Measurements from ENCODE around the gene RFWD3. TPM values are rescaled to one million over a fixed set of nuclear protein-coding genes. Genes with fewer than 3 reads are reported as not detected.

RFWD3 gene
- total RNA-seq, 4 donors from 2014 or later = 6.8 to 13.3 (median 10.1) TPM

DNA sequence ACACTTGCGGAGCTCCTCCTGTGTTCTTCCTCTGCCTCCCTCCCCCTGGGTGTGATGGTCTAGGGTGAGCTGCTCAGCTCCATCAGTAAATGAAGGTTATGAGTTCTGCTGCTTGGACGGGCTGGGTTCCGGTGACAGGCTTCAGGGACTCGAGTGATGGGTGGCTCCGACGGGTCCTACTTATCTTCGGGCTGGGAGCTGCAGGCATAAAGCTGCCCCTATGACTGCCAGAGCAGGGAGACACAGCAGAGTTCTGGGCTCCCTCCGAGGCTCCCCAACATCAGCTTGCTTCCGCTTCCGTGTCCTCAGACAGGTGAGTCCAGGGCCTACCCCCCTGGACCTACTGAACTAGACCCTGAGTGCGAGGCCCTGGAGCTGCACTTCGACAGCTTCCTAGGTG is 45.3 kb upstream of the RFWD3 start:
- intact Hi-C loops (cut with DNase I) = no loop called here
- DNase-seq (ENCODE audit: extremely low spot score) = no peak
- H3K4me1 ChIP-seq = peaks cover 0 to 4% (median 0%) of the 10 kb centered on the region in 4 donors
- no peaks in the 10 kb centered on the region for H3K27me3 ChIP-seq
- WGBS = 93% methylated on average over 9 of the region's 12 CpGs
- no peak overlapping the region for H3K27ac ChIP-seq (replicated peaks in 1 of 4)
- no peaks in the 10 kb centered on the region for H3K36me3 ChIP-seq
- no peaks in the 10 kb centered on the region for H3K9me3 ChIP-seq
- no peak for TF ChIP-seq POLR2AphosphoS5 (IDR thresholded peaks at IDR 0.05)
- no peak for TF ChIP-seq POLR2A (IDR thresholded peaks at IDR 0.05; ENCODE audit: low read depth)
- TF ChIP-seq EP300 (IDR thresholded peaks at IDR 0.05) = no peak
- TF ChIP-seq, protein P1, sequence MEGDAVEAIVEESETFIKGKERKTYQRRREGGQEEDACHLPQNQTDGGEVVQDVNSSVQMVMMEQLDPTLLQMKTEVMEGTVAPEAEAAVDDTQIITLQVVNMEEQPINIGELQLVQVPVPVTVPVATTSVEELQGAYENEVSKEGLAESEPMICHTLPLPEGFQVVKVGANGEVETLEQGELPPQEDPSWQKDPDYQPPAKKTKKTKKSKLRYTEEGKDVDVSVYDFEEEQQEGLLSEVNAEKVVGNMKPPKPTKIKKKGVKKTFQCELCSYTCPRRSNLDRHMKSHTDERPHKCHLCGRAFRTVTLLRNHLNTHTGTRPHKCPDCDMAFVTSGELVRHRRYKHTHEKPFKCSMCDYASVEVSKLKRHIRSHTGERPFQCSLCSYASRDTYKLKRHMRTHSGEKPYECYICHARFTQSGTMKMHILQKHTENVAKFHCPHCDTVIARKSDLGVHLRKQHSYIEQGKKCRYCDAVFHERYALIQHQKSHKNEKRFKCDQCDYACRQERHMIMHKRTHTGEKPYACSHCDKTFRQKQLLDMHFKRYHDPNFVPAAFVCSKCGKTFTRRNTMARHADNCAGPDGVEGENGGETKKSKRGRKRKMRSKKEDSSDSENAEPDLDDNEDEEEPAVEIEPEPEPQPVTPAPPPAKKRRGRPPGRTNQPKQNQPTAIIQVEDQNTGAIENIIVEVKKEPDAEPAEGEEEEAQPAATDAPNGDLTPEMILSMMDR (IDR thresholded peaks at IDR 0.05) = no peak
- H3K4me3 ChIP-seq = no peak overlapping the region

DNA sequence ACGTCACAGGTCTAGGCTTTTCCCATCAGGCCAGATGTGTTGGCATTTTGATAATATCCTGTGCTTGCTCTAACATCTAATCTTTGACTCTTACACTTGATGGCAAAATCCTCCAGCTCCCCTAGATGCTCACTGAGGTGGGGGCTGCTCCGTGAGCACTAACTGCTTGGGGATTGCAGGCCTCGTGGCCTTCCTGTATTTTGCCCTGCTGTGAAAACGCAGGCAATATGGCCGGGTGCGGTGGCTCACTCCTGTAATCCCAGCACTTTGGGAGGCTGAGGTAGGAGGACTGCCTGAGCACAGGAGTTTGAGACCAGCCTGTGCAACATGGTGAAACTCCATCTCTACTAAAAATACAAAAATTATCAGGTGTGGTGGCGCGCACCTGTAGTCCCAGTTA is 43.7 kb upstream of the RFWD3 start:
- Histone ChIP-seq H3K36me3 (no peaks in the 10 kb centered on the region), H3K4me1 (peaks cover 0 to 4% (median 0%) of the 10 kb centered on the region in 4 donors), H3K9me3 (no peaks in the 10 kb centered on the region), H3K4me3 (no peak overlapping the region), H3K27ac (replicated peaks in 1 of 4) (no peak overlapping the region), H3K27me3 (no peaks in the 10 kb centered on the region)
- no peak for DNase-seq (ENCODE audit: extremely low spot score)
- WGBS = 97% methylated on average over 8 of the region's 8 CpGs
- intact Hi-C loops (cut with DNase I) = no loop called here
- TF ChIP-seq EP300 (IDR thresholded peaks at IDR 0.05) = no peak
- TF ChIP-seq, protein P1 (IDR thresholded peaks at IDR 0.05) = no peak

DNA sequence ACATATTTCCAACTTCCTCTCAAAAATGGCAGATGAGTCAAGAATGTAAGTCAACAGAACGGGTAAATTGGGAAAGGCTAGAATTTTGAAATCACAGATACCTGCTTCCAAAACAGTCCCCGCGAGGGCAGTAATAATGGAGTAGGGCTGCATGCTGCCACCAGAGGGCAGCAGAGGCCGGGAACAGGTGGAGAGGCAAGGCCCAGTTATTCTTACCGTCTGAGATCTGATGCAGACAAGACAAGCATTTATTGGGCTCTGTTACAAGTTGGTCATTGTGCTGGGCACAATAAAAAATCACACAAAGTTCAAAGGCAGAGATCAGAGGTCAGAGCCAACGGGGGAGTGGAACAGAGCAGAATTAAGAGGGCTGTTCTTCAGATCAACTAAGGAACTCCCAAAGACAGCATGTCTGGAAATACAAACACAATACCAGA is 42.8 kb upstream of the RFWD3 start:
- DNase-seq (ENCODE audit: extremely low spot score) = no peak
- no peak overlapping the region for H3K4me3 ChIP-seq
- H3K4me1 ChIP-seq = peaks cover 0 to 4% (median 0%) of the 10 kb centered on the region in 4 donors
- H3K36me3 ChIP-seq = no peaks in the 10 kb centered on the region
- H3K9me3 ChIP-seq = no peaks in the 10 kb centered on the region
- no peaks in the 10 kb centered on the region for H3K27me3 ChIP-seq
- intact Hi-C loops (cut with DNase I) = loop anchor here (2.0 to 5.0 kb wide), 2 partner anchors 103 to 153 kb away; no protein-coding TSS in a partner anchor
- H3K27ac ChIP-seq (replicated peaks in 1 of 4) = no peak overlapping the region
- no peak for TF ChIP-seq EP300 (IDR thresholded peaks at IDR 0.05)
- TF ChIP-seq, protein P1 (IDR thresholded peaks at IDR 0.05) = peak in 2 of 3 experiments; percentile 95
- peak in 1 of 2 donors; percentile 40 for TF ChIP-seq POLR2AphosphoS5 (IDR thresholded peaks at IDR 0.05)
- WGBS = 2% methylated on average over 6 of the region's 6 CpGs

DNA sequence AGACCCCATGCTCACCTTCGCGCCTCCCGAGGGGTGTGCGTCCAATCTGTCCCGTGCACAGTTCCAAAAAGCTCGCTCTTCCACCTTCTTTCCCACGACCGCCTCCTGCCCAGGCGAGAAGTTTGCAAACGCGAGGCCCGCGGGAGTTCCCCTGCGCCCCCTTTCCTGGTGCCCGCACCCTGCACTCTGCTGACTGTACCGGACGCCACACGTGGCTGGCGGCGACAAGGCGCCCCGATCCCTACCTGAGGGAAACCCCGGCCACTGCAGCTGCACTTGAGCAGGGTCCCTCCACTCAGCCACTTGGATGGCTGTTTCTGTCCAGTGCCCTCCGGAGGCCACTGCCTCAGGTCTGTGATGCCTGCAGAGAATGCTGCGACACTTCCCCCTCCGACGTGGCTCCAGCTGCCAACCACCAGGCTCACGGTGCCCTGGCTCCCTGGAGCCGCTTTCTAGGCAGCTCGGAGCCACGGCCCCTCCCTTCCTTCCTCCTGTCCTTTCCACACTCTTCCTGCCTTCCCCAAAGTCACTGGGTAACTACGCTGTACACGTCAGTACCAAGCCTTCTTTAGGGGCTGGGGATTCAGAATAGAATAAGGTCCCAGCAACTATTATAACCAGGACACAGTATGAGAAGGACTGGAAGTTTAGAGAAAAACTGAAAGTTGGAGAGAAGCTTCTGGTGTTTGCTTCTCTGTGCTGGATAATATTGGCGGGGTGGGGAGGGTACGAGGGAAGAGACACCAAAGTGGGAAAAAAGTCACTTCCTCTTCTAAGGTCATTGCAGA is 34.0 kb upstream of the RFWD3 start, which contains the start of gene MLKL:
TSS of gene MLKL (minus strand) at position 425 of the 788 bp plus-strand sequence. CDS start 5,105 bp downstream, outside the sequence.
- Histone ChIP-seq H3K4me1 (peaks cover 6 to 38% (median 32%) of the 10 kb centered on the region in 4 donors), H3K4me3 (peak within 1 kb of the TSS; percentile 67 to 86 (median 75)), H3K36me3 (no peaks in the 10 kb centered on the region), H3K27ac (replicated peaks in 1 of 4) (peak within 1 kb of the TSS; percentile 74 to 82 (median 78)), H3K27me3 (no peaks in the 10 kb centered on the region), H3K9me3 (no peaks in the 10 kb centered on the region)
- WGBS = 3% methylated on average over 17 of the region's 35 CpGs
- DNase-seq (ENCODE audit: extremely low spot score) = no peak
- no peak for TF ChIP-seq POLR2A (IDR thresholded peaks at IDR 0.05; ENCODE audit: low read depth)
- TF ChIP-seq POLR2AphosphoS5 (IDR thresholded peaks at IDR 0.05) = peak; percentile 27 to 62
- intact Hi-C loops (cut with DNase I) = no loop called here

DNA sequence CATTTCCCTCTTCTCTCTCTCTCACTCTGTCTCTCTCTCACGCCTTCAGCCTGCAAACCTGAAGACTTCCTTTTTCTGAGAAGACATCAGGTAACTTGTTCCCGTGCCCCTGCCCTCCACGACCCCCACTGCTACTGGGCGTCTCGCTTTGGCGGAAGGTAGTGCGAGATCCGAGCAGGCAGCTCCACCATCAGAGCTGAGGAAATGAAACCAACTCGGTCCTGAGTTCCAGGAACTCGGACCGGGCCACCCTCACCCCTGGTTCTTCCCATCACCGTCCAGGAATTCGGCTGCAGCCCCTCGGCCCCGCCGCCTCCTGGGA is 33.4 kb upstream of the RFWD3 start:
- TF ChIP-seq, protein P1 (IDR thresholded peaks at IDR 0.05) = no peak
- TF ChIP-seq POLR2A (IDR thresholded peaks at IDR 0.05; ENCODE audit: low read depth) (no peak), POLR2AphosphoS5 (IDR thresholded peaks at IDR 0.05) (no peak), EP300 (IDR thresholded peaks at IDR 0.05) (no peak)
- peak overlapping the region; percentile 74 to 82 (median 78) for H3K27ac ChIP-seq (replicated peaks in 1 of 4)
- peak overlapping the region; percentile 67 to 86 (median 75) for H3K4me3 ChIP-seq
- 2% methylated on average over 13 of the region's 16 CpGs for WGBS
- peaks cover 0 to 5% (median 4%) of the 10 kb centered on the region in 4 donors for H3K36me3 ChIP-seq
- no peak for DNase-seq (ENCODE audit: extremely low spot score)
- no peaks in the 10 kb centered on the region for H3K9me3 ChIP-seq
- intact Hi-C loops (cut with DNase I) = no loop called here
- peaks cover 6 to 38% (median 34%) of the 10 kb centered on the region in 4 donors for H3K4me1 ChIP-seq
- no peaks in the 10 kb centered on the region for H3K27me3 ChIP-seq
